GM10266 (cell line): ENCODE data around the gene POLDIP2.

Experiments
- DNase-seq: peaks from one replicate; pipeline ENCODE4 v3.0.0; 2012; ENCODE audit errors: extremely low spot score
- CTCF ChIP-seq: IDR thresholded peaks from 2 replicates; pipeline ENCODE4 v1.5.1; 2012; ENCODE audit warnings: mild to moderate bottlenecking, low read depth; ENCODE audit not compliant: control insufficient read depth, insufficient read depth; ENCODE audit errors: missing control alignments

Gene POLDIP2

GRCh38 chr17:28369684-28370034, 12.3 kb upstream of the POLDIP2 start:
- no peak for TF ChIP-seq CTCF
- no peak for DNase-seq

GRCh38 chr17:28368915-28369683, 11.8 kb upstream of the POLDIP2 start:
- no peak for TF ChIP-seq CTCF
- DNase-seq: no peak

GRCh38 chr17:28368306-28368831, 11.0 kb upstream of the POLDIP2 start:
- DNase-seq: no peak

GRCh38 chr17:28367641-28368305, 10.4 kb upstream of the POLDIP2 start:
- no peak for TF ChIP-seq CTCF
- no peak for DNase-seq

More at GRCh38 chr17:28368306-28368831, 11.0 kb upstream of the POLDIP2 start:
- TF ChIP-seq CTCF: no peak

- TF ChIP-seq CTCF: no peak
- DNase-seq: no peak
These were observed 9.3 kb upstream of the POLDIP2 start for GRCh38 chr17:28366605-28367004.

- no peak for TF ChIP-seq CTCF
- DNase-seq: no peak
These were observed 8.2 kb upstream of the POLDIP2 start for GRCh38 chr17:28365487-28365886.
